Ovary (tissue), 9 donors: ENCODE data around the gene ZFHX2. TPM values are rescaled to one million over a fixed set of nuclear protein-coding genes. Genes with fewer than 3 reads are reported as not detected.

Source experiments
- DNase-seq, 5 donors: peaks; one replicate each; pipeline ENCODE4 v3.0.0-alpha.2; 2019 to 2020
- H3K27ac ChIP-seq, 2 donors: fragments of 200-600 bp; one replicate each; pipeline versions ENCODE4 v1.5.1 to v1.8.0; 2019 to 2022
- H3K27me3 ChIP-seq: fragments of 200-600 bp; one replicate; pipeline ENCODE4 v1.8.0; 2022
- H3K36me3 ChIP-seq: fragments of 200-600 bp; sonication (generic); one replicate; pipeline ENCODE4 v1.5.1; 2019
- H3K4me1 ChIP-seq: one replicate; pipeline ENCODE4 v1.8.1; 2013; ENCODE audit warnings: mild to moderate bottlenecking, moderate library complexity; ENCODE audit not compliant: insufficient read depth
- H3K4me3 ChIP-seq: fragments of 200-600 bp; sonication (generic); one replicate; pipeline ENCODE4 v1.5.1; 2017
- H3K9me3 ChIP-seq, 2 donors: fragments of 200-600 bp in 1 of 2; sonication (generic) in 1 of 2; one replicate each; pipeline versions ENCODE4 v1.5.1 to v1.8.1; 2013 to 2019; ENCODE audit warnings: mild to moderate bottlenecking in 1 of 2, moderate library complexity in 1 of 2
- CTCF ChIP-seq, 3 donors: fragments of 450-650 bp in 2 of 3; fragments of 200-600 bp in 1 of 3; IDR thresholded peaks; one replicate each; pipeline versions ENCODE4 v1.5.1 to v1.8.0; 2016 to 2022; ENCODE audit warnings: antibody characterized with exemption in 3 of 3, mild to moderate bottlenecking in 1 of 3
- EP300 ChIP-seq: sonication (generic); formaldehyde crosslinking; IDR thresholded peaks from one replicate; pipeline ENCODE4 v1.6.1; 2017; ENCODE audit warnings: antibody characterized with exemption
- POLR2A ChIP-seq: fragments of 450-650 bp; IDR thresholded peaks from one replicate; pipeline ENCODE4 v1.6.1; 2017; ENCODE audit warnings: antibody characterized with exemption, mild to moderate bottlenecking, moderate library complexity
- WGBS, 3 donors: extraction: QIAGEN DNeasy Blood & Tissue Kit in 1 of 3; methylation state at CpG; one replicate each; pipeline versions ENCODE4 v1.1.5 to v1.1.7; 2013 to 2017; 5-methylcytosine and 5-hydroxymethylcytosine counted together
- intact Hi-C, 4 donors: fragments of 100-400 bp; cut with DNase I; formaldehyde crosslinking; loops; one replicate each; pipeline versions ENCODE4 v1.11.0 to v1.15.1; 2022 to 2023
- polyA plus RNA-seq, 2 donors: library from polyadenylated mRNA; stranded (reverse); fragments of 200-250 nt in 1 of 2; fragments of 350-450 nt in 1 of 2; fragmentation: Illumina TruSeq in 1 of 2; extraction: RNeasy Lipid Tissue Mini Kit (QIAGEN cat#74804) in 1 of 2; gene quantifications; one replicate each; pipeline ENCODE4 v1.2.3, GENCODE V29; 2013 to 2014
- total RNA-seq, 7 donors: library from RNA; depleted of rRNA in 2 of 7; stranded (reverse); fragments of >200 nt in 2 of 7; fragmentation: NEBNext Ultra II Directional in 3 of 7; extraction: Animal tissue kit (Norgen Biotek cat#: 25700) in 3 of 7; gene quantifications; one replicate each; pipeline versions ENCODE4 v1.1.0 to v1.2.4, GENCODE V29; 2016 to 2023
- donor health status: DM: no; HTN: no; CAD: no; lungs with moderate emphysema.
- donor health status: DM: no; HTN: no; CAD: no.
- donor health status: Bipolar disorder and iron deficiency.
- donor health status: DM: yes; HTN: yes; CAD: no.
- donor health status: DM: no; HTN: no; CAD: no.
- donor health status: DM: yes; HTN: yes; CAD: no.

ZFHX2 gene
- total and polyA plus RNA-seq, 9 donors, result 0.34 to 2.3 (median 1.1) TPM

- Histone ChIP-seq H3K27ac (no peak overlapping the region), H3K27me3 (no peaks in the 10 kb centered on the region), H3K4me3 (no peak overlapping the region), H3K9me3 (no peaks in the 10 kb centered on the region), H3K36me3 (no peaks in the 10 kb centered on the region), H3K4me1 (no peaks in the 10 kb centered on the region)
- intact Hi-C loops, result no loop called here
- TF ChIP-seq POLR2A, result no peak
- TF ChIP-seq EP300, result no peak
- no peak for TF ChIP-seq CTCF (IDR thresholded peaks at IDR 0.05)
- 93 to 96% (median 93%) methylated on average over 8 of the region's 8 CpGs for WGBS, 3 donors
- no peak for DNase-seq
Measured at GRCh38 chr14:23513818-23514643, 37.5 kb downstream of the ZFHX2 start.

DNA sequence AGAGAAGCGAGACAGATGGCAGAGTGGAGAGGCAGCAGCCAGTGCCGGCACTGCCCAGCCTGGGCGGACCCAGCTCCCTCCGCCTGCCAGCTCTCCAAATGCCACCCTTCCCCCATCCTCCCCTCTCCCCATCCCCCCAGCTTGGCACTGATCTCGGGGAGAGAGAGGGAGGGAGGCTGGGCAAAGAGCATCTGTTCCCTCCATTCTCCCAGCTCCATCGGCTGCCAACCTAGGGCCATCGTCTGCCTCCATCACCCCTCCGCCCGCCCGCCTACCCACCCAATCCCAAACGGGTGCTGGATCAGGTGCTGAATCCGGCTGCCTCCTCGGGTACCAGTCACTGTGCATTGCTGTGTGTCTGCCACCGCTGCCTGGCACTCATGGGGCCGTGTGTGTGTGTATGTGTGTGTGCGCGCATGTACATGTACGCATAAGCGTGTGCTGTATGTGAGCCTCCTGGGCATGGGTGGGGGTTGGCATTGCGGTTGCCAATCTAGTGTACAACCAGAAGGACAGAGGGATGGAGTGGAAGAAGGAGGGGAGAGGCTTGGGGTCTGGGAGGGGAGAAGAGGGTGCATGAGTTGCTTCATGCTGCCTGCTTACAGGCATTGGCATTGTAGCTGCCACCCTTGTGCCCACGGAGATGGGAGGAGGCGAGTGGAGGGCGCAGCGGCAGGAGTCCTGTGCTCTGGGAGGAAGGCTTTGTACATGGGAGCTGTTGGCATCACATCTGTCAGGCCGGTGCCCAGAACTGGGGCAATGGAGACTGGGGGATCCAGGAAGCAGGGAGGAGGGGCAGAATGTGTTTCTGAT lies 38.4 kb downstream of the ZFHX2 start:
- Histone ChIP-seq H3K4me3 (no peak overlapping the region), H3K27ac (no peak overlapping the region), H3K27me3 (no peaks in the 10 kb centered on the region), H3K36me3 (no peaks in the 10 kb centered on the region), H3K4me1 (no peaks in the 10 kb centered on the region), H3K9me3 (no peaks in the 10 kb centered on the region)
- TF ChIP-seq CTCF (IDR thresholded peaks at IDR 0.05) (no peak), EP300 (no peak), POLR2A (no peak)
- intact Hi-C loops, result no loop called here
- no peak for DNase-seq
- WGBS, 3 donors, result 89 to 91% (median 91%) methylated on average over 25 of the region's 25 CpGs

- TF ChIP-seq POLR2A (no peak), CTCF (IDR thresholded peaks at IDR 0.05) (no peak), EP300 (no peak)
- H3K9me3 ChIP-seq, result no peaks in the 10 kb centered on the region
- no peak overlapping the region for H3K4me3 ChIP-seq
- no peaks in the 10 kb centered on the region for H3K27me3 ChIP-seq
- WGBS, 3 donors, result 40 to 55% (median 50%) methylated on average over 13 of the region's 13 CpGs
- intact Hi-C loops, result no loop called here
- DNase-seq, result no peak
- no peaks in the 10 kb centered on the region for H3K4me1 ChIP-seq
- no peaks in the 10 kb centered on the region for H3K36me3 ChIP-seq
- H3K27ac ChIP-seq, result no peak overlapping the region
Measured at GRCh38 chr14:23512156-23512555, 39.4 kb downstream of the ZFHX2 start.

DNA sequence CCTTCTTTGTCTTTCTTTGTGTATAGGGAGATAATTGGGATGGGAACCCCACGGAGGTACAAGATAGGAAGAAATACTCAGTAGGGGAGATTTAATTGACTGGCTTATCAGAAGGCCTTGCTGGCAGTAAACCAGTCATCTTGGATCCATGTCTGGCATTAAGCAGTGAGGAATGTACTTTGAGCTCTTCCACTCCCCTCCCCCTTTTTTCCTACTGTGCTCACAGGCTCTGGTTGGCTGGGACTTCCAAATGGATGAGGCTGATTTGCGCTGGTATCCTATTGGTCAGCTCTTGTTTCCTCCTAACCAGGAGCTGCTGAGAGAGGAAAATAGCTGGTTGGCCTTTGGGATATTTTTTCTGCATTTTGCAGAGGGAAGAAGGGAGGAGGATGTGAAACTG lies 57.3 kb downstream of the ZFHX2 start:
- peak overlapping the region in 1 of 2 donors; percentile 43 for H3K27ac ChIP-seq
- no peak overlapping the region for H3K4me3 ChIP-seq
- no peaks in the 10 kb centered on the region for H3K9me3 ChIP-seq
- DNase-seq, result peak in 1 of 5 donors; percentile 32
- no peaks in the 10 kb centered on the region for H3K36me3 ChIP-seq
- H3K27me3 ChIP-seq, result no peaks in the 10 kb centered on the region
- TF ChIP-seq POLR2A, result no peak
- no peak for TF ChIP-seq CTCF (IDR thresholded peaks at IDR 0.05)
- no peak for TF ChIP-seq EP300
- WGBS, 3 donors, result 18 to 26% (median 20%) methylated on average over 2 of the region's 2 CpGs
- intact Hi-C loops, result no loop called here
- H3K4me1 ChIP-seq, result peaks cover 17% of the 10 kb centered on the region
